Suprapubic skin (tissue), 4 donors: ENCODE data around the gene SVIL. TPM values are rescaled to one million over a fixed set of nuclear protein-coding genes. Genes with fewer than 3 reads are reported as not detected.
"Not testable (repeated sequence)": the region's sequence is repeated elsewhere in the genome, so short reads cannot be mapped to it uniquely, and the experiment has no call there.

Experiments used
- DNase-seq, 2 donors: peaks; one replicate each; pipeline ENCODE4 v3.0.0-alpha.2; 2019; ENCODE audit warnings: low spot score in 2 of 2
- H3K27ac ChIP-seq: fragments of 200-600 bp; sonication (generic); one replicate; pipeline ENCODE4 v1.5.1; 2019
- H3K27me3 ChIP-seq: fragments of 200-600 bp; sonication (generic); one replicate; pipeline ENCODE4 v1.5.1; 2019
- H3K36me3 ChIP-seq: fragments of 200-600 bp; sonication (generic); one replicate; pipeline ENCODE4 v1.5.1; 2019
- H3K4me1 ChIP-seq: fragments of 200-600 bp; sonication (generic); one replicate; pipeline ENCODE4 v1.5.1; 2019
- H3K4me3 ChIP-seq: fragments of 200-600 bp; sonication (generic); one replicate; pipeline ENCODE4 v1.5.1; 2019; ENCODE audit warnings: mild to moderate bottlenecking
- H3K9me3 ChIP-seq: fragments of 200-600 bp; sonication (generic); one replicate; pipeline ENCODE4 v1.5.1; 2019
- CTCF ChIP-seq, 2 donors: fragments of 200-600 bp in 1 of 2; fragments of 450-650 bp in 1 of 2; sonication (generic) in 1 of 2; IDR thresholded peaks; one replicate each; pipeline ENCODE4 v1.5.1; 2016 to 2019; ENCODE audit warnings: antibody characterized with exemption in 2 of 2, mild to moderate bottlenecking in 1 of 2, moderate library complexity in 1 of 2
- EP300 ChIP-seq: sonication (generic); formaldehyde crosslinking; IDR thresholded peaks from one replicate; pipeline ENCODE4 v1.6.1; 2017; ENCODE audit warnings: antibody characterized with exemption
- POLR2A ChIP-seq, 2 donors: fragments of 450-650 bp; IDR thresholded peaks; one replicate each; pipeline ENCODE4 v1.6.1; 2017; ENCODE audit warnings: antibody characterized with exemption in 2 of 2, mild to moderate bottlenecking in 2 of 2, moderate library complexity in 2 of 2
- POLR2AphosphoS5 ChIP-seq, 3 donors: sonication (generic); formaldehyde crosslinking; IDR thresholded peaks; one replicate each; pipeline ENCODE4 v1.6.1; 2017; ENCODE audit warnings: antibody characterized with exemption in 3 of 3
- WGBS: methylation state at CpG from one replicate; pipeline ENCODE4 v1.1.5; 2018; 5-methylcytosine and 5-hydroxymethylcytosine counted together
- total RNA-seq, 4 donors: library from RNA; depleted of rRNA; stranded (reverse); fragments of >200 nt; gene quantifications; one replicate each; pipeline ENCODE4 v1.1.0, GENCODE V29; 2016

The SVIL gene
- total RNA-seq, 4 donors from 2014 or later: 52.9 to 129 (median 72.1) TPM

- WGBS: 75% methylated on average over 4 of the region's 4 CpGs
- Histone ChIP-seq H3K4me1 (peaks cover 44% of the 10 kb centered on the region), H3K27me3 (no peaks in the 10 kb centered on the region), H3K9me3 (no peaks in the 10 kb centered on the region), H3K27ac (peak overlapping the region; percentile 29), H3K4me3 (no peak overlapping the region), H3K36me3 (peaks cover 6% of the 10 kb centered on the region)
- TF ChIP-seq EP300: no peak
- no peak for DNase-seq
Observed at GRCh38 chr10:29591651-29591968, 43.2 kb downstream of the SVIL start.

GRCh38 chr10:29590915-29591650 is 43.7 kb downstream of the SVIL start:
- Histone ChIP-seq H3K4me1 (peaks cover 44% of the 10 kb centered on the region), H3K36me3 (peaks cover 6% of the 10 kb centered on the region), H3K4me3 (no peak overlapping the region), H3K9me3 (no peaks in the 10 kb centered on the region), H3K27me3 (no peaks in the 10 kb centered on the region), H3K27ac (peak overlapping the region; percentile 59)
- DNase-seq: no peak
- 60% methylated on average over 2 of the region's 2 CpGs for WGBS
- TF ChIP-seq EP300 (no peak), POLR2AphosphoS5 (IDR thresholded peaks at IDR 0.05) (no peak), CTCF (IDR thresholded peaks at IDR 0.05) (no peak), POLR2A (IDR thresholded peaks at IDR 0.05) (no peak)

DNA sequence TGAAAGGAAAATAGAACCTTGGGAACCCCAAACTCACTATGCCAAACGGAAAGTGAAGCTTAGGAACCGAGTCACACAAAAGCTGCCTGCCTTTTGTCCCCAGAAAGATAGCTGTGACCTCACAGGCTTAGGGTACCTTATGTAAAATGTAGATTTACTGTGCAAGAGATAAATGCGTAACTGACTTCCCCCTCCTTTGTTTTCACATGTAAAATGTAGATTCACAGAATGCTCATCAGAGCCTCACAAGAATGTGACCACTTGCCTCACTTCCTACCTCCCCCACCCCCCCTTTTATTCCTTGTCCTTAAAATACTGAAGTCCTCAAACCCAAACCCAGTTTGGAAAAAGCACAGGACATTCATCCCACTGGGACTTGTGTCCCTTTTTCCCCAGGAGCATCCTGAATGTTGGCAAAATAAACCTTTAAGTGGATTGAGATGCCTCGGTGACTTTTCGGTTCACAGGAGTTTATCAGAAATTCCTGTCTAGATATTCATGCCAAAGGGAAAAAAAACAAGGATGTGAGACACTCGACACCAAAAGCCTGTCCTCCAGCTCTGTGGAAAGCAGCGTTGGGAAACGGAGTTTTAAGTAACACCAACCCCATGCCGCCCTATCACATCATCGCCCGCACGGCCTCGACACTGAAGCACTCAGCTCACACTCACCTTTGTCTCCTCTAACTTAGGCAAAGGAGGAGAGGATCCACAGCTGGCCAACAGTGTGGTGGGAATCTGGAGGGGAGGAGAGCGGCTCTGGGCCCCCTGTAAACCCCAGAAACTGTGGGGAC is 45.9 kb downstream of the SVIL start:
- Histone ChIP-seq H3K4me1 (peaks cover 49% of the 10 kb centered on the region), H3K27ac (peak overlapping the region; percentile 2)
- DNase-seq: no peak

GRCh38 chr10:29587750-29588628 is 46.8 kb downstream of the SVIL start:
- H3K9me3 ChIP-seq, DNase-seq, H3K27me3 ChIP-seq, H3K4me3 ChIP-seq, H3K36me3 ChIP-seq: not testable (repeated sequence)
- 82% methylated on average over 15 of the region's 19 CpGs for WGBS
- Histone ChIP-seq H3K27ac (peak overlapping the region; percentile 2), H3K4me1 (peaks cover 42% of the 10 kb centered on the region)

More for the DNA sequence above, 45.9 kb downstream of the SVIL start:
- Histone ChIP-seq H3K36me3 (no peaks in the 10 kb centered on the region), H3K4me3 (no peak overlapping the region), H3K9me3 (no peaks in the 10 kb centered on the region), H3K27me3 (no peaks in the 10 kb centered on the region)
- TF ChIP-seq POLR2A (IDR thresholded peaks at IDR 0.05) (no peak), EP300 (no peak), CTCF (IDR thresholded peaks at IDR 0.05) (no peak), POLR2AphosphoS5 (IDR thresholded peaks at IDR 0.05) (no peak)
- 71% methylated on average over 14 of the region's 14 CpGs for WGBS

GRCh38 chr10:29587102-29587749 is 47.5 kb downstream of the SVIL start:
- WGBS: 79% methylated on average over 14 of the region's 15 CpGs
- not testable (repeated sequence) for H3K4me3 ChIP-seq, H3K36me3 ChIP-seq, H3K9me3 ChIP-seq, H3K27me3 ChIP-seq, DNase-seq
- H3K4me1 ChIP-seq: peaks cover 39% of the 10 kb centered on the region
- peak overlapping the region; percentile 18 for H3K27ac ChIP-seq

GRCh38 chr10:29586509-29586908 is 48.3 kb downstream of the SVIL start:
- Histone ChIP-seq H3K27ac (peak overlapping the region; percentile 18), H3K4me1 (peaks cover 39% of the 10 kb centered on the region), H3K4me3 (no peak overlapping the region), H3K27me3 (no peaks in the 10 kb centered on the region), H3K36me3 (no peaks in the 10 kb centered on the region), H3K9me3 (no peaks in the 10 kb centered on the region)
- TF ChIP-seq POLR2AphosphoS5 (IDR thresholded peaks at IDR 0.05): no peak
- no peak for TF ChIP-seq POLR2A (IDR thresholded peaks at IDR 0.05)
- no peak for TF ChIP-seq CTCF (IDR thresholded peaks at IDR 0.05)
- no peak for TF ChIP-seq EP300
- no peak for DNase-seq
- WGBS: over 99% methylated on average over 4 of the region's 4 CpGs
